ENCODE measurements around the gene GJA8.
"Not testable (repeated sequence)": the region's sequence is repeated elsewhere in the genome, so short reads cannot be mapped to it uniquely, and the experiment has no call there.

Gene GJA8

GRCh38 chr1:147902253-147902845 lies at the start of gene GJA8:
GJA8 (plus strand) TSS chr1:147902795; CDS start chr1:147907956, 5,161 bp downstream.
- DNase-seq (ENCODE audit: low read depth in 2 of 2, low spot score in 1 of 2), result no peak

GRCh38 chr1:147853391-147853790 lies 49.2 kb upstream of the GJA8 start:
- DNase-seq (ENCODE audit: low read depth in 2 of 2, low spot score in 1 of 2), result no peak

GRCh38 chr1:147854989-147855388 lies 47.6 kb upstream of the GJA8 start:
- not testable (repeated sequence) for DNase-seq (ENCODE audit: low read depth in 2 of 2, low spot score in 1 of 2)

GRCh38 chr1:147855996-147856395 lies 46.6 kb upstream of the GJA8 start:
- DNase-seq (ENCODE audit: low read depth in 2 of 2, low spot score in 1 of 2), result not testable (repeated sequence)

GRCh38 chr1:147867204-147867603 lies 35.4 kb upstream of the GJA8 start:
- not testable (repeated sequence) for DNase-seq (ENCODE audit: low read depth in 2 of 2, low spot score in 1 of 2)

- DNase-seq (ENCODE audit: low read depth in 2 of 2, low spot score in 1 of 2), result no peak
These were observed 24.6 kb upstream of the GJA8 start for GRCh38 chr1:147878022-147878421.

GRCh38 chr1:147879911-147880310 lies 22.7 kb upstream of the GJA8 start:
- no peak for DNase-seq (ENCODE audit: low read depth in 2 of 2, low spot score in 1 of 2)

- DNase-seq (ENCODE audit: low read depth in 2 of 2, low spot score in 1 of 2), result no peak
These were observed 20.1 kb upstream of the GJA8 start for GRCh38 chr1:147882535-147882934.

GRCh38 chr1:147890177-147890790 lies 12.3 kb upstream of the GJA8 start:
- DNase-seq (ENCODE audit: low read depth in 2 of 2, low spot score in 1 of 2), result peak in 1 of 2 donors; percentile 4

- no peak for DNase-seq (ENCODE audit: low read depth in 2 of 2, low spot score in 1 of 2)
These were observed 11.5 kb upstream of the GJA8 start for GRCh38 chr1:147891088-147891487.

- no peak for DNase-seq (ENCODE audit: low read depth in 2 of 2, low spot score in 1 of 2)
These were observed 10.4 kb upstream of the GJA8 start for GRCh38 chr1:147892216-147892615.

GRCh38 chr1:147892731-147893214 lies 9.8 kb upstream of the GJA8 start:
- DNase-seq (ENCODE audit: low read depth in 2 of 2, low spot score in 1 of 2), result no peak

GRCh38 chr1:147895123-147895522 lies 7.5 kb upstream of the GJA8 start:
- no peak for DNase-seq (ENCODE audit: low read depth in 2 of 2, low spot score in 1 of 2)

GRCh38 chr1:147897029-147897752 lies 5.4 kb upstream of the GJA8 start:
- no peak for DNase-seq (ENCODE audit: low read depth in 2 of 2, low spot score in 1 of 2)

- DNase-seq (ENCODE audit: low read depth in 2 of 2, low spot score in 1 of 2), result no peak
These were observed 4.8 kb upstream of the GJA8 start for GRCh38 chr1:147897789-147898188.

- no peak for DNase-seq (ENCODE audit: low read depth in 2 of 2, low spot score in 1 of 2)
These were observed 2.1 kb downstream of the GJA8 start for GRCh38 chr1:147904726-147905125.

GRCh38 chr1:147907786-147908509 lies 5.4 kb downstream of the GJA8 start:
- DNase-seq (ENCODE audit: low read depth in 2 of 2, low spot score in 1 of 2), result no peak

- DNase-seq (ENCODE audit: low read depth in 2 of 2, low spot score in 1 of 2), result no peak
These were observed 10.0 kb downstream of the GJA8 start for GRCh38 chr1:147912553-147912952.

GRCh38 chr1:147913362-147913942 lies 10.9 kb downstream of the GJA8 start:
- no peak for DNase-seq (ENCODE audit: low read depth in 2 of 2, low spot score in 1 of 2)

- DNase-seq (ENCODE audit: low read depth in 2 of 2, low spot score in 1 of 2), result no peak
These were observed 17.3 kb downstream of the GJA8 start for GRCh38 chr1:147919896-147920295.

GRCh38 chr1:147924813-147925212 lies 22.2 kb downstream of the GJA8 start:
- DNase-seq (ENCODE audit: low read depth in 2 of 2, low spot score in 1 of 2), result no peak

Data from stimulated activated CD8-positive, alpha-beta memory T cell treated with anti-CD3 and anti-CD28 coated beads, Interleukin-4, amount 100 ng/mL, for 4 hours (primary cell).